ENCODE data around the gene DPP3.

DNA sequence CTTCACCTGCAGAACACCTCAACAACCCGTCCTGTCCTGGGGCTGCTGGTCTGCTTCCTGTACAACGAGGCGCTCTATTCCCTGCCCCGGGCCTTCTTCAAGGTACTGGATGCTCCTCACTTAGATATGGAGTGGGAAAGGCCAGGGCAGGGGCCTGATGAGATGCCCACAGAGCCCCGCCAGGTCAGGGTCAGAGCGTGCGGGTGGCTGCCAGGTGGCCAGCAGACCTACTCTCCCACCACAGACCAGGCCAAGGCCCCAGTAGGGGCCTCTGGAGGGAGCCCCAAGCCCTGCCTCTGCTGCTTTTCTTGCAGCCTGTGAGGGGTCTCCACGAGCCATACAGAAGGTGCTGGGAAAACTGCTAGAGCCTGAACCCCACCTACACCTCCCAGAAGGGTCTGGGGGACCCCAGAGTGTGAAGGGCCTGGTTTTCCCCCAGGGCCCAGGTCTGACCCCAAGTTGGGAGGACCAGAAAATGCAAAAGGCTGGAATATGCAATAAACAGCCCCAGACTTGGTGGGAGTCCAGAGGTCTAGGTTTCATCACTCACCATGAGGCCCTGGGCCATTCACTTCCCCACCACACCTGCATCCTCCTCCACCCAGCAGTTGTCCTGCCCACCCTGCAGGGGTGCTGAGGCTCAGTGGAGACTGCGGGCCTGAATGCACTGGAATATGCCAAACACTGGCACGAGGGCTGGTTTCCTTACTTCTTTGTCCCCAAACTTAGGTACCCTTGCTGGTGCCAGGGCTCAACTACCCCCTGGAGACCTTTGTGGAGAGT is 50.9 kb downstream of the DPP3 start:
- no peak for TF ChIP-seq EZH2 (IDR thresholded peaks at IDR 0.05; ENCODE audit: borderline replicate concordance, low read depth, low read length, poor library complexity, severe bottlenecking)
- TF ChIP-seq, protein P1, sequence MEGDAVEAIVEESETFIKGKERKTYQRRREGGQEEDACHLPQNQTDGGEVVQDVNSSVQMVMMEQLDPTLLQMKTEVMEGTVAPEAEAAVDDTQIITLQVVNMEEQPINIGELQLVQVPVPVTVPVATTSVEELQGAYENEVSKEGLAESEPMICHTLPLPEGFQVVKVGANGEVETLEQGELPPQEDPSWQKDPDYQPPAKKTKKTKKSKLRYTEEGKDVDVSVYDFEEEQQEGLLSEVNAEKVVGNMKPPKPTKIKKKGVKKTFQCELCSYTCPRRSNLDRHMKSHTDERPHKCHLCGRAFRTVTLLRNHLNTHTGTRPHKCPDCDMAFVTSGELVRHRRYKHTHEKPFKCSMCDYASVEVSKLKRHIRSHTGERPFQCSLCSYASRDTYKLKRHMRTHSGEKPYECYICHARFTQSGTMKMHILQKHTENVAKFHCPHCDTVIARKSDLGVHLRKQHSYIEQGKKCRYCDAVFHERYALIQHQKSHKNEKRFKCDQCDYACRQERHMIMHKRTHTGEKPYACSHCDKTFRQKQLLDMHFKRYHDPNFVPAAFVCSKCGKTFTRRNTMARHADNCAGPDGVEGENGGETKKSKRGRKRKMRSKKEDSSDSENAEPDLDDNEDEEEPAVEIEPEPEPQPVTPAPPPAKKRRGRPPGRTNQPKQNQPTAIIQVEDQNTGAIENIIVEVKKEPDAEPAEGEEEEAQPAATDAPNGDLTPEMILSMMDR (conservative IDR thresholded peaks at IDR 0.05; ENCODE audit: low read depth, low read length): no peak
